Smooth muscle cell of the brain vasculature (primary cell): ENCODE data around the gene SIM2.

Experiments
- DNase-seq: peaks from one replicate; pipeline ENCODE4 v3.0.0-alpha.2; 2012; ENCODE audit warnings: low read depth, low spot score

Gene SIM2

DNA sequence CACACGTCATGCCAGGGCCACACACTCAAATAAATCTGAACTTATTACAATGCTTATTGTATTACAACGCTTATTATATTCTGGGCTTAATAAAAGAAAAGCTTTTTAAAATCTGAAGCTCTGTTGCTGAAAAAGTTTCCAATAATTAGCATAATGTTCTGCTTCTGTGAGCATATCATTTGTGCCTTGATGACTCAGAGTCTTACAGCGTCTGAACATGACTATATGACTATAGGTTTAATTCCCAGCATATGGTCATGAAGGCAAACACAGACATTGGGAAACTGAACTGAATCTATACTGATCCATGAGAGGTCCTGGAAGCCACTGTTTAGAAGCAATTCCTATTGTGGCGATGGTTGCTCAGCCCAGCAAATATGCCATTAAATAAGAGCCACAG, 66.3 kb downstream of the SIM2 start:
- no peak for DNase-seq

GRCh38 chr21:36766511-36766910, 67.6 kb downstream of the SIM2 start:
- DNase-seq = no peak

GRCh38 chr21:36767096-36767495, 68.2 kb downstream of the SIM2 start:
- DNase-seq = no peak

DNA sequence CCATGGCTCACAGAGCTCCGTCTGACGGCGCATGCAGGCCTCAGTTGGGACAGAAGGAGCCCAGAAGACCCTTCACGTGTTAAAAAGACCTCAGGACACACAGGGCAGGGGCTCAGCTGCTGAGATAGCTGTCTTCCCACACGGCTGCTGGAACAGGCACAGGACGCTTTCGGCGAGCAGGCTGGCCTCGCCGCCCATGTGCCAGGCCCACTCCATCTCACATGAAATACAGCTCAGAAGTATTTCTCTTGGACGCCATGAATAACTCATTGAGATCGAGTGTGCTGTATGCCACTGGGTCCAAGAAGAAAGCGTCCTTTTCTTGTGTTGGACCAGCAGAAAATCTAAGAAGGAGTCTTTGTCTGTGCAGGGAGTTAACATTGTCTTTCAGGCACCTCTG, 69.6 kb downstream of the SIM2 start:
- no peak for DNase-seq

DNA sequence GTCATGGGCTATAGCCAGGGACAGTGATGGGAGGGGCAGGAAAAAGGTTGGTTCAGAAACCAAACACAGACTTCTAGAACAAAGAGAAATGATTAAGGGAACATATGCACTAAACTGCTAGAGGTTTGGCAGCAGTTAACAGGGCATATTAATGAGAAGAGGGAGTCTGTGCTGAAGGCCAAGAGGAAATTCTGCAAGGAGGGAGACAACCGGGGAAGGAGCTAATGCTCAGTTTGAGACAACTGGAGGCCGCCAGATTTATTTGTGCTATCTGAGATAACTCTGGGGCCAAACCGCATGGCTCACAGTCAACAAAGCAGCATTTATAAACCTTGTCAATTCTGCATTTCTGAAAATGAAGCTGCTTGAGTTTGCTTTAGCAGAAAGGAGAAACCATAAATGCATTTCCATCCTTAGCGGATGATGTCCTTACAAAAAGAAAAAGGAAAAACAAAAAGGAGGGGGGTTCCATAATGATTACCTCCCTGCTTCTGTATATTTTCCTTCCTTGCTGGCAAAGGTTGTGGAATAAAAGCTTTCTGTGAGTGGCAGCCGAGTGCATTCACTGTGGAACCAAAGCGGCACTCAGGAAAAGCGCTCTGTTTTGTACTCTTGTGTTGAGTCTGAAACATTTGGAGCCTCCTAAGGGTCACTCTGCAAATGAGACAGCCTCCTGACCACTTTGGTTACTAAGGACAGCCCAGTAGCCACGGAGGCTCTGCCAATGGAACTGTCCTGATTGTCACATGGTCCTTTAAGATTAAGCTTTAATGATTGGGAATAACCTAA, 70.3 kb downstream of the SIM2 start:
- DNase-seq = no peak

GRCh38 chr21:36773117-36773516, 74.2 kb downstream of the SIM2 start:
- no peak for DNase-seq

GRCh38 chr21:36773995-36774394, 75.1 kb downstream of the SIM2 start:
- no peak for DNase-seq

DNA sequence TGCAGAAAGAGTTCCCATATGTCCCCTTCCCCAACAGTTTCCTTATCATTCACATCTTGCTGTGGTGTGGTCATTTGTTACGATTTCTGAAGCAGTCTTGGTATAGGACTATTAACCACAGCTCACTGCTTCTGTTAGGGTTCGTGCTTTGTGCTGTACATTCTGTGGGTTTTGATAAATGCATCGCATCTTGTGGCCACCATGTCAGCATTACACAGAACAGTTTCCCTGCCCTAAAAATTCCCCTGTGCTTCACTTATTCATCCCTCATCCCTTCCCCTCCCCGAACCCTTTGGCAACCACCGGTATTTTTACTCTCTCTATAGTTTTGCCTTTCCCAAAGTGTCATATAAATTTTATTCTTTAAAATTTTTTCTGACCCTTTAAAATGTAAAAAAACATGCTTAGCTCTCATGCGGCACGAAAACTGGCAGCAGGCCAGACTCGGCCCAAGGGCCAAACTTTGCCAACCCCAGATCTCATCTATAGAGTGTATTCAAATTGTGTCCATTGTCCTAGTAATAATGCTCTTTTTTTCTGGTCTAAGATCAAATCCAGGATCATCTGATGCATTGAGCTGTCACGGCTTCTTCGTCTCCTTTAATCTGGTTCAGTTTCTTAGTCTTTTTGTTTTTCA, 78.2 kb downstream of the SIM2 start:
- DNase-seq = no peak

DNA sequence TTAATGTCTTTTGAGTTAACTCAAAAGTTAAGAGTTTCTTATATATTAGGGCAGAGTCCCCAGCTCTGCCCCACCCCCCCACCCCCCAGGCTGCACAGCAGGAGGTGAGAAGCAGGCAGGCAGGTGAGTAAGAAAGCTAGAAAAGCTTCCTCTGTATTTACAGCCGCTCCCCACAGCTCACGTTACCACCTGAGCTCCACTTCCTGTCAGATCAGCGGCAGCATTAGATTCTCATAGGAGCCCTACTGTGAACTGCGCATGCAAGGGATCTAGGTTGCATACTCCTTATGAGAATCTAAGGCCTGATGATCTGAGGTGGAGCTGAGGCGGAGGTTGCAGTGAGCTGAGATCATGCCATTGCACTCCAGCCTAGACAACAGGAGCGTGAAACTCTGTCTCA, 81.9 kb downstream of the SIM2 start:
- no peak for DNase-seq

- no peak for DNase-seq
Measured at GRCh38 chr21:36783612-36784374, 84.9 kb downstream of the SIM2 start.

GRCh38 chr21:36784947-36785346, 86.0 kb downstream of the SIM2 start:
- DNase-seq = no peak

- no peak for DNase-seq
Measured at GRCh38 chr21:36785615-36786014, 86.7 kb downstream of the SIM2 start.

- no peak for DNase-seq
Measured at GRCh38 chr21:36786186-36786585, 87.3 kb downstream of the SIM2 start.

GRCh38 chr21:36788120-36788638, 89.3 kb downstream of the SIM2 start:
- DNase-seq = no peak

GRCh38 chr21:36790616-36791015, 91.7 kb downstream of the SIM2 start:
- no peak for DNase-seq

- DNase-seq = no peak
Measured at GRCh38 chr21:36791180-36791579, 92.3 kb downstream of the SIM2 start.

DNA sequence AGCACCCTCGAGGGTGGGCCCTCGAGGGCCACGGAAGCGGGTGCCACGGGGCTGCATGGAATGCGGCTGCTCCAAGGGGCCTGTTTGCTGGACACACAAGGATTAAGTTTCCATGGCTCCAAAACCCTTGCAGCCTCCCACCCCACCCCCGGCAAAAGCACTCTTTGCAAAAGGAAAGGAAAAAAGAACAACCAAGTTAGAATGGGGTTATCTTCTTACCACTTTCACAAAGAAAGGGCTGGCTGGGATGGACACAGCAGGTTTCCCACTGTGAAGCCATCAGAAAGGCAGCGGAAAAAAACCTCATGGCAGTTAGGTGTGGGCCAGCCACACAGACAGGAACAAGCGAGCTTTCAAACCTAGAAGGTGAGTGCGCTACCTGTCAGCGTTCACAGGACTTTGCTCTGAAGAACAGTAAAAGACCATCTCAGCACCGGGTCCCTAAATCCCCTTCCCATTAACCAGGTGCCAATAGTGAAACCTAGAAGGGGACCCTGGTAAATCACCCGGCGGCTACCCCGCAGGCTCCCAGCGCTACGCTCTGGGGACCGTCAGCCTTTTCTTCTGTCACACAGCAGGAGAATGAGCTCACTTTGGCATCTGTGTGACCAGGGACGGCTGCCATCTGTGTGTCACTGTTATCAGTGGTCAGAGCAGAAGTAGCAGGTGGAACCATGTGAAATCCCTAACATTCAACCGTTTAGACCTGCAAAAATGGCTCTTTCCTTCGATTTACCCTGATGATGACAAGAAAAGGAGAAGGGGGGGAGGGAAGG, 93.0 kb downstream of the SIM2 start:
- no peak for DNase-seq

GRCh38 chr21:36792505-36792967, 93.6 kb downstream of the SIM2 start:
- no peak for DNase-seq

- no peak for DNase-seq
Measured at GRCh38 chr21:36796070-36796469, 97.2 kb downstream of the SIM2 start.

DNA sequence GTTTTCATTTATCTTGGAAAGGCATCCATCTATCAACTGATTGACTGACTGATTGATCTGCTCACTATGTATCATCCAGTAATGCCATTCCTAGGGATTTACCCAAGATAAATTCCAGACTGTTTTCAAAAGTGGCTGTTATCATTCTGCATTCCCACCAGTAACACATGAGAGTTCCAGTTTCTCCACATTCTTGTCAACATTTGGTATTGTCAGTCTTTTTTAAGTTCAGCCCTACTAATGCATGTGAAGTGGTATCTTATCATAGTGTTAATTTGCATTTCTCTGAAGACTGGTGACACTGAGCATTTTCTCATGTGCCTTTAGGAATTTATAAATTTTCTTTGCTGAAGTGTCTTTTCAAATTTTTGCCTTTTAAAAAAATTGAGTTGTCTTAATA, 99.6 kb downstream of the SIM2 start:
- DNase-seq = no peak
